ENCODE results near the gene RPS29.

RPS29 gene

DNA sequence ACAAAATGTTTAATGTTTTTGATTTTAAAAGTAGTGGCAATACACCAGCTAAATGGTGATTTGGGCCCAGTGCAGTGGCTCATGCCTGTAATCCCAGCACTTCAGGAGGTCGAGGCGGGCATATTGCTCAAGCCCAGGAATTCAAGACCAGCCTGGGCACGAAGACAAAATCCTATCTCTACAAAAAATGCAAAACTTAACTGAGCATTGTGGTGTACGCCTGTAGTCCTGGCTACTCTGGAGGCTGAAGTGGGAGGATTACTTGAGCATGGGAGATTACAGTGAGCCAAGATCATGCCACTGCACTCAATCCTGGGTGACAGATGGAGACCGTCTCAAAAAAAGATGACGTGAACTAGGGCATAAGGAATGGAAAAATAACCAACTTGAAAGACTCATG lies 29.6 kb upstream of the RPS29 start:
- no peak for DNase-seq (ENCODE audit: low read depth)
- H3K4me3 ChIP-seq (ENCODE audit: low read depth, low read length) = no peak overlapping the region
- TF ChIP-seq, protein P1, sequence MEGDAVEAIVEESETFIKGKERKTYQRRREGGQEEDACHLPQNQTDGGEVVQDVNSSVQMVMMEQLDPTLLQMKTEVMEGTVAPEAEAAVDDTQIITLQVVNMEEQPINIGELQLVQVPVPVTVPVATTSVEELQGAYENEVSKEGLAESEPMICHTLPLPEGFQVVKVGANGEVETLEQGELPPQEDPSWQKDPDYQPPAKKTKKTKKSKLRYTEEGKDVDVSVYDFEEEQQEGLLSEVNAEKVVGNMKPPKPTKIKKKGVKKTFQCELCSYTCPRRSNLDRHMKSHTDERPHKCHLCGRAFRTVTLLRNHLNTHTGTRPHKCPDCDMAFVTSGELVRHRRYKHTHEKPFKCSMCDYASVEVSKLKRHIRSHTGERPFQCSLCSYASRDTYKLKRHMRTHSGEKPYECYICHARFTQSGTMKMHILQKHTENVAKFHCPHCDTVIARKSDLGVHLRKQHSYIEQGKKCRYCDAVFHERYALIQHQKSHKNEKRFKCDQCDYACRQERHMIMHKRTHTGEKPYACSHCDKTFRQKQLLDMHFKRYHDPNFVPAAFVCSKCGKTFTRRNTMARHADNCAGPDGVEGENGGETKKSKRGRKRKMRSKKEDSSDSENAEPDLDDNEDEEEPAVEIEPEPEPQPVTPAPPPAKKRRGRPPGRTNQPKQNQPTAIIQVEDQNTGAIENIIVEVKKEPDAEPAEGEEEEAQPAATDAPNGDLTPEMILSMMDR (conservative IDR thresholded peaks at IDR 0.05; ENCODE audit: low read depth, low read length) = no peak

DNA sequence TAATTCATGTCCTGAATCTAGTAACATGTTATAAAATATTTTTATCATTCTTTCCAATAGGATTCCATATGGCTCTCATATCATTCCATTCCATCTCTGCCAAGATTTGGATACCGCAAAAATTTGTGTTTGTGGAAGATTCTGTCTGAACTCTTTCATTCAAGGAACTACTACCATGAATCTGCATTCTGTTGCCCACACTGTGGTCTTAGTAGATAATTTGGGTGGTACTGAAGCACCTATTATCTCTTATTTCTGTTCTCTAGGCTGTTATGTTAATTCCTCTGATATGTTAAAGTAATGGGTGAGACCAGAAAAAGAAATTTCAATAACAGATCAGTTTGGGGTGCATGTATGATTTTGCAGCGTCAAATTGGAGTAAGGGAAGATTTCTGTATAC lies 28.0 kb upstream of the RPS29 start:
- TF ChIP-seq, protein P1 (conservative IDR thresholded peaks at IDR 0.05; ENCODE audit: low read depth, low read length) = no peak
- DNase-seq (ENCODE audit: low read depth) = no peak
- H3K4me3 ChIP-seq (ENCODE audit: low read depth, low read length) = no peak overlapping the region

GRCh38 chr14:49612671-49613070 lies 26.5 kb upstream of the RPS29 start:
- DNase-seq (ENCODE audit: low read depth) = no peak
- TF ChIP-seq, protein P1 (conservative IDR thresholded peaks at IDR 0.05; ENCODE audit: low read depth, low read length) = no peak
- no peak overlapping the region for H3K4me3 ChIP-seq (ENCODE audit: low read depth, low read length)

GRCh38 chr14:49612251-49612650 lies 26.1 kb upstream of the RPS29 start:
- H3K4me3 ChIP-seq (ENCODE audit: low read depth, low read length) = no peak overlapping the region
- TF ChIP-seq, protein P1 (conservative IDR thresholded peaks at IDR 0.05; ENCODE audit: low read depth, low read length) = no peak
- no peak for DNase-seq (ENCODE audit: low read depth)

DNA sequence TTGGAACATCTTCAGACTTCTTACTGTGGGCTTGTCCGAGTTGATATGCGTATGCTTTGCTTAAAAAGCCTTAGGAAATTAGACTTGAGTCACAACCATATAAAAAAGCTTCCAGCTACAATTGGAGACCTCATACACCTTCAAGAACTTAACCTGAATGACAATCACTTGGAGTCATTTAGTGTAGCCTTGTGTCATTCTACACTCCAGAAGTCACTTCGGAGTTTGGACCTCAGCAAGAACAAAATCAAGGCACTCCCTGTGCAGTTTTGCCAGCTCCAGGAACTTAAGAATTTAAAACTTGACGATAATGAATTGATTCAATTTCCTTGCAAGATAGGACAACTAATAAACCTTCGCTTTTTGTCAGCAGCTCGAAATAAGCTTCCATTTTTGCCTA lies 21.4 kb upstream of the RPS29 start:
- TF ChIP-seq, protein P1 (conservative IDR thresholded peaks at IDR 0.05; ENCODE audit: low read depth, low read length) = no peak
- no peak for DNase-seq (ENCODE audit: low read depth)
- H3K4me3 ChIP-seq (ENCODE audit: low read depth, low read length) = no peak overlapping the region

GRCh38 chr14:49598485-49599300 lies 12.5 kb upstream of the RPS29 start, which contains the start of gene LRR1:
TSS of gene LRR1 (plus strand) at chr14:49598940. CDS start at chr14:49599021, 81 bp downstream.
- TF ChIP-seq, protein P1 (conservative IDR thresholded peaks at IDR 0.05; ENCODE audit: low read depth, low read length) = peak; percentile 1
- H3K4me3 ChIP-seq (ENCODE audit: low read depth, low read length) = peak within 1 kb of the TSS; percentile 98
- DNase-seq (ENCODE audit: low read depth) = peak; percentile 88

DNA sequence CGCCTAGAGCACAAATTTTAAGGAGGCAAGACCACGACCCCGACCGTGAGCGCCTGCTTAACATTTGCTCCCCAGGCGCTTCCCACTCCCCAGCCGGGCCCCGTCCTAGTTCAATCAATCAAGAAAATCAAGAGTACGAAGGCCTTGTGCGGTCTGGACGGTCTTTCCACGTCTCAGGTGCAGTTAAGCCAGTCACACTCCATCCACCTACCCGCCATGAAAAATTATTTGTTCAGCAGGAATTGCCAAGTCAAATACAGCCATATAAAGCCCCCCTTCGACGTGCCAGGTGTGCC lies 12.0 kb upstream of the RPS29 start:
- DNase-seq (ENCODE audit: low read depth) = no peak
- peak overlapping the region; percentile 98 for H3K4me3 ChIP-seq (ENCODE audit: low read depth, low read length)
- TF ChIP-seq, protein P1 (conservative IDR thresholded peaks at IDR 0.05; ENCODE audit: low read depth, low read length) = no peak

Data from choroid plexus epithelial cell (primary cell).